ENCODE data around the gene RTKN2.
"Not testable (repeated sequence)": the region's sequence is repeated elsewhere in the genome, so short reads cannot be mapped to it uniquely, and the experiment has no call there.

RTKN2 gene

DNA sequence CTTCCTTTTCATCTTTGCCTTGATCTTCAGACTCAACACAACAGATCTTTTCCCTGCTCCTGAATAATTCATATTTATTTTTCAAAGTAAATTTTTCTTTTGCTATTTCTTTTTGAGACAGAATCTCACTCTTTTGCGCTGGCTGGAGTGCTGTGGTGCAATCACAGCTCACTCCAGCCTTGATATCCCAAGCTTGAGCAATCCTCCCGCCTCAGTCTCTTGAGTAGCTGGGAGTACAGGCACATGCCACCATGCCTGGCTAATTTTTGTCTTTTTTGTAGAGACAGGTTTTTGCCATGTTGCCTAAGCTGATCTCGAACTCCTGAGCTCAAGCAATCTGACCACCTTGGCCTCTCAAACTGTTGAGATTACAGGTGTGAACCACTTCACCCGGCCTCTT lies 9.2 kb downstream of the RTKN2 start:
- no peak for DNase-seq

DNA sequence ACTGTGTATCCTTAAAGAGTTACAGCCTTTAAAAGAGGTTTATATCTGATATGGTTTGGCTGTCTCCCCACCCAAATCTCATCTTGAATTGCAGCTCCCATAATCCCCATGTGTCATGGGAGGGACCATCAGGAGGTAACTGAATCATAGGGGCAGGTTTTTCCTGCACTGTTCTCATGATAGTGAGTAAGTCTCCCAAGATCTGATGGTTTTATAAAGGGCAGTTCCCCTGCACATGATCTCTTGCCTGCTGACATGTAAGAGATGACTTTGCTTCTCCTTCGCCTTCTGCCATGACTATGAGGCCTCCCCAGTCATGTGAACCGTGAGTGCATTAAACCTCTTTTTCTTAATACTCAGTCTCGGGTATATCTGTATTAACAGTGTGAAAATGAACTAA lies 9.7 kb downstream of the RTKN2 start:
- DNase-seq, result no peak

DNA sequence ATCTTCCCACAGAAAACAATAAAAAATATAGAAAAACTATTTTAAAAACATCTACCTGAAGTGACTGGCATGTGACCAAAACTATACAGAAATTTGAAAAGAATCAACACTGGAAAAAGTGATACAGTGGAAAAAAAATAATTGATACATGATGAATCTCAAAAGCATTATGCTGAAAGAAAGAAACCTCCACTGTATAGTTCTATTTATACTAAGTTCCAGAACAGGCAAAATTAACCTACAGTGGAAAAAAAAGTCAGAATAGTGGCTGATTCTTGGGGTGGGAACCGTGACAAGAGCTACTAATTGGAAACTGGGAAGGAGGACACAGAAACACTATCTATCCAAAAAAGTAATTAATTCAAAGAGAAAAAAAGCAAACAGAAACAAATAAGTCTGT lies 14.9 kb downstream of the RTKN2 start:
- no peak for DNase-seq

DNA sequence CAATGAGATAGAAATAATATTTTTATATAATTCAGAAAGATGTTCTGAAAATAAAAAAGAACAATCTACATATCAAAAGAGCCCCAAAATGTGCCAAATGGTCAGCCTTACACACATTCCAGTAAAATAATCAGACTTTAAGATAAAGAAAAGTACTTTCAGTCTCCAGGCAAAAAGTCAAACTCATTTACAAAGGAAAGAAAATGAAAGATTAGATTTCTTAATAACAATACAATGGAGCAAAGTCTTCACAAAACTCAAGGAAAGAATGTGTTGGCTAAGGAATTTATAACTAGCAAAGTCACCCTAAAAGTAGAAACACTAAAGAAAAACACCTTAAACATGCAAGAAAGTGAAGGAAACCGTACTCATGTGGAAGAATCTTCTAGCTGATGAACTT lies 16.6 kb downstream of the RTKN2 start:
- no peak for DNase-seq

DNA sequence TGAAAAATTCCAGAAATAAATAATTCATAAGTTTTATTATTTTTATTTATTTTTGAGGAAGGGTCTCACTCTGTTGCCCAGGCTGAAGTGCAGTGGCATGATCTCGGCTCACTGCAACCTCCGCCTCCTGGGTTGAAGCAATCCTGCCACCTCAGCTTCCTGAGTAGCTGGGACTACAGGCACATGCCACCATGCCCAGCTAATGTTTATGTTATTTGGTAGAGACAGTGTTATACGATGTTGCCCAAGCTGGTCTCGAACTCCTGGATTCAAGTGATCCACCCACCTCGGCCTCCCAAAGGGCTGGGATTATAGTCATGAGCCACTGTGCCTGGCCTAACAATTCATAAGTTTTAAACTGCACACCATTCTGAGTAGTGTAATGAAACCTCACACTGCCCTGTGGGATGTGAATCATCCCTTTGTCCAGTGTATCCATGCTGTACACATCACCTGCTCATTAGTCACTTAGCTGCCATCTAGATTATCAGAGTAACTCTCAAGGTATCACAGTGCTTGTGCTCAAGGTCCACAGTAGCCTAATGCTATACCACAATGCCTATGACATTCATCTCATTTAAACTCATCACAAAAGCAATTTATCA lies 17.9 kb downstream of the RTKN2 start:
- no peak for DNase-seq

DNA sequence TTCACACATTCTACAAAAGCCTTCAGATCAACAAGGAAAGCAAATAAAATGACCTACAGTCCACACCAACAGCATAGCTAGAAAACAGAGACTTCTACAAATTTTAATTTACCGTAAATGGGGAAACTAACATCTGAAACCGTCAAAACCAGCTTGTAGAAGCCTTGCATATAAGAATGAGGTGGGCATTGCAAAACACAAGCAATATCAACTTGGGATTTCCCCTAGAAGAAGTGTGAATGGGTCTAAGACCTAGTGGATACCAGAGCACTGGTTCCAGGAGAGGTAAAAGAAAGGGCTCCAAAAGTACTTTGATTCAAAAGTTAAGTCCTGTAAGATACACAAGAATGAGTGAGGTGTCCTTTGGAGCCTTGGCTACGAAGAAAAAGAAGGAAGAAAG lies 18.7 kb downstream of the RTKN2 start:
- DNase-seq, result no peak

DNA sequence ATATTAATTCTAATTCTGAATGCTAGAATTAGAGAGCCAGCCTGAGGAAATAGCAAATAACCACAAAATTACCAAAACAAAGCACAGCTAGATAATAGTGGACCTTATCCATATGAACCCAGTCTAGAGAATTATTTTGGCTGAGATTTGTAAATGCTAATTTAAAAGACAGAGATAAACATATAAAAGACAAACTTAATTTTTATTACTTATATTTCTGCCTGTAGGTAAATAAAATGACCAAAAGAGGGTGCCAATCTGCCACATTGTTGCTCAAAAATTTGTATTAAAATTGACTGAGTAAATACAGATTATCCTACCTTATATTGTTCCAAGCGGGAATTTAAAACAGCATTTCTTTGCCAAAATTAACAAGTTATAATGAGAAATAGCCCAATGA lies 20.2 kb downstream of the RTKN2 start:
- DNase-seq, result peak; percentile 4

DNA sequence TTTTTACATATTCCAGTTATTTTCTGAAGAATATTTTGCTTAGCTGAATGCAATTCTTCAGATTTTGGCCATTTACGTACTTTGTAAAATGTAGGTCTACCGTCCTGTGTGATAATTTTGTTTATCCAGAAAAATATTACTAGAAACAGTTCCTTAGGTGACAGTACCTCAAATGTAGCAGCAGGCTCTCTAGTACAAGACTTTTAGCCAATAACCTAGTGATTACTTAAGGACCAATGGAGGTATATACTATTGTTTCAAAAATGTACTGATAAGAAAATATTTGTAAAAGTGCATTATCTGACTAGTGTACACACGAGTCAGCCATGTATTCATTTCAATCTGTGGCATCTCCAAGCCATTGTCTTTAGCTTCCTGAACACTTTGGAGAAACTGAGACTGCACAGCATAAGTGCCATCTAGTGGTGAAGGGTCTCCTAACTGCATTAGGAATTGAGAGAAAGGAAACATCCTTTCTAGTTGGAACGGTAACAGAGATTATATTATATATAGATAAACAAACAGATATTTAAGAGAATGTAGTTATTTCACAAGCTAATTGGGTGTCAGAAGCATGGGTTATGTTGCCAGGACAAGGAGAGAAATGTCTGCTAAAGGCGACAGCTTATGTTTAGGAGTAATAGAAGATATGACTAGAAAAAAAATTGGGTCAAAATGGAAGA lies 23.7 kb downstream of the RTKN2 start:
- peak; percentile 57 for DNase-seq

DNA sequence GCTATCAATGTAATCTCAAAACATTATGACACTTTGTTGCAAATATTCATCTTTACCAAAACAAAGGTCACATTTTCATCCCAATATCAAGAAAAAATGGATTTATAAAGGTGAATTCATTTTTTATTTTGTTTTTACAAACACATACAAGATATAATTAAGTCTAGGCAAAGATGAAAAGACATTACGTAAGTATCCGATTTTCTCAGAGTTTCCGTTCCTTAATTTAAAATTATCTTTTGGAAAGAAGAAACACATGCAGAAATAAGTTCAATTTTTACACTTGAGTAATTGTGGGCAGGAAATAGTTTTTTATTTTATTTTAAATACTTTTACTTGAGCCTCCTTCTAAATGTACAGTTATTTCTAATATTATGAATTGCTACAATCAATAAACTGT lies 24.6 kb downstream of the RTKN2 start:
- DNase-seq, result no peak

DNA sequence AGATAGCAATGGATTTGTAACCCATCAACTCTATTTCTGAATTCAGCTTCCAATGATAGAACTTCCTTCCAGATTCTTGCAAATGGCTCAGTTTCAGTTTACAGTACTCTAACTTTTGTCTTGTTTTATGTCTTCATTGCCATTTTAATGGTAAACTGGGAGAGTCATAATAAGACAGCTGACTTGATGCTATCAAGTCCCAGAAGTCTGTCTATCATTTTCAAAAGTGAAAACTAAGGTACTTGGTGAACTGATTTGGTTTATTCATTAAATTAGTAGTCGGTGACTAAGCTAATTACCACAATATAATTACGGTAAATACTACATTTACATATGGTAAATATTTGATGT lies 25.0 kb downstream of the RTKN2 start:
- no peak for DNase-seq

DNA sequence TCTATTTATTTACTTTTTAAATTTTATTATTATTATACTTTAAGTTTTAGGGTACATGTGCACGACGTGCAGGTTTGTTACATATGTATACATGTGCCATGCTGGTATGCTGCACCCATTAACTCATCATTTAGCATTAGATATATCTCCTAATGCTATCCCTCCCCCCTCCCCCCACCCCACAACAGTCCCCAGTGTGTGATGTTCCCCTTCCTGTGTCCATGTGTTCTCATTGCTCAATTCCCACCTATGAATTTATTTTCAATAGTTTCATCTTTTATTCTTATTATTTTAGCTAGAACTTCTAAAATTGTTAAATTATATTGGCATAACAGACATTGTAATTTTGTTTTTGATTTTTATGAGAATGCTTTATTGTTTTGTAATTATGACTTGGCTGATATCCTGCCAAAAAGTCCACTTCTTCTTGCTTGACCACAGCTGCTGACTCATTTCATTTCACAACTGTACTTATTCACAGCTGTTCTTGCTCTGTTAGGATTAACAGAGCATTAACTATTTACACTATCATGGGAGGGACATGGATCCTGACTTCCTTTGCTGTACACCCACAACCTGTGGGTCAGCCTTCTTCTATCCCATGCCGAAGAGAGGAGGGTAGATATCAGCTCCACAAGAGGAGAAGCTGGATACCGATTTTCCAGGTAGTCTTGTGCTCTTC lies 25.5 kb downstream of the RTKN2 start:
- DNase-seq, result peak; percentile 63

DNA sequence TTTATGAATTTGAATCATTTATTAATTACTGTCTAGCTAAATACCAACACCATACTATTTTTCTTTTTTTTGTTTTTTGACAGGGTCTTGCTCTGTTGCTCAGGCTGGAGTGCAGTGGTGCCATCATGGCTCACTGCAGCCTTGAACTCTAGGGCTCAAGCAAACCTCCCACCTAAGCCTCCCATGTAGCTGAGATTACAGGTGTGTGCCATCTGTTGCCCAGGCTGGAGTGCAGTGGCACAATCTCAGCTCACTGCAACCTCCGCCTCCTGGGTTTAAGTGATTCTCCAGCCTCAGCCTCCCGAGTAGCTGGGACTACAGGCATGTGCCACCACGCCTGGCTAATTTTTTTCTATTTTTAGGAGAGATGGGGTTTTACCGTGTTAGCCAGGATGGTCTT lies 27.1 kb downstream of the RTKN2 start:
- DNase-seq, result not testable (repeated sequence)

DNA sequence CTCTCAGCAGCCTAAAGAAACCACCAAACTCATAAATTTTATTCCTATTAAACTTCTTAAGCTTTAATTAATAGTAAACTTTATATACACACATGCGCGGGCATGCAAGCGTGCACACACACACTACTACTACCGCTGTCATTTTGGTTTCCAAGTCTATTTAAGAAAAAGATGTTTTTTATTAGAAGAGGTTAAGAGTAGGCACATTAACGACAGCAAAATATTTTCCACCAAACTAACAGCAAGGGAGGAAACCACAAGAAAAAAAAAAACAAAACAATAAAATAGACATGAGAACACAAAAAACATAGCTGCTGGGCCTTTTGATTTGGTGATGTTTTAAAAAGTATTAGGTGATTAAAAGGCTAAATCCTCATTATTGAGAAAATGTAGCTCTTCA lies 28.6 kb downstream of the RTKN2 start:
- no peak for DNase-seq

DNA sequence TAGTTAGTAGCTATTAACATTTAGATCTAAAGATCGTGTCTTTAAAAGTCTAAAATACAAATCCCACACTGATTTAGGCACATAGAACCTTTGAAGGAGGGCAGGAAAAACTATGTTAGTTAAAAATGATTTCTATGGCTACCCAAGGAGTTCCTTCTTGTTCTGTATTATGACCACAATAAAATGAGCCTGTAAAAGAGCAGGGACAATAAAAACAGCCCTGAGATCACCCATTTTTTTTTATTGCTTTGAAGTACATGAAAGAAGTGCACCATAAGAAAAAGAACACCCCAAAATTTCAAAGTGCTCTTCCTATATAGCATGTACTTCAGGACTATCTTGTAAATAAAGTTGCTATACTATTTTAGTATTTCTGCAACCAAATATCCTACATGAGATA lies 29.8 kb downstream of the RTKN2 start:
- no peak for DNase-seq

DNA sequence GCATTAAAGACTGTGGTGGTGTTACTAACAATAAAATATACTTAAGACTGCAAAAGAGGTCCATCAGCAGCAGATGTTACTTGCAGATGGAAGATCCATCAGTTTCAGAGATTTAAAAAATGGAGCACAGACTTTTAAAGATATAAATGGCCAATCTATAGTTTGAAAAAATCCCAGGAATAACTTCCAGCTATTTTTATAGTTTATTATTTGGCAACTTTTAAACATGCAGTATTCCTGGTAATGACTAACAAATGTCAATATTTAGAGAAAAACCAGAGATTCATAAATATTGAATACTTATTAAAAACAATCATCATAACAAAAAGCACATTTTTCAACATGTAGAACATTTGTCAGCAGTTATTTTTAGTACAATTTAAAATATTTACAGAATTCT lies 30.7 kb downstream of the RTKN2 start:
- no peak for DNase-seq

DNA sequence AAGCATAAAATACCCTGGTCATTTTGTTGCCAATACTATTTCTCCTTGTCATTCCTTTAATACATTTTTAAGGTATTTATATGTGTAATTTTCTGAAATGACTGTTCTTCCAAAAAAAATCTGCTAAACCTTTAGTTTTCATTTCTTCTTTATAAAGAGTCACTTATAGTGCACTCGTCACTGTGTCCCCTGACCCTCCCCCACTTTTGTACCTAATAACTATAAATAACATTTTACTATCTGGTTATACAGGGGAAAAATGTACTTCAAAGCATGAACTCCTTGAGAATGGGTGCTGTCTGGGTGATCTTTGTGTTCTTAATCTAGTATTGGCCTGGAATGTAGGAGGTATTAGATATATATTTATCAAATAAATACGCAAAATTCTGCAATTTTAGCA lies 31.1 kb downstream of the RTKN2 start:
- no peak for DNase-seq

DNA sequence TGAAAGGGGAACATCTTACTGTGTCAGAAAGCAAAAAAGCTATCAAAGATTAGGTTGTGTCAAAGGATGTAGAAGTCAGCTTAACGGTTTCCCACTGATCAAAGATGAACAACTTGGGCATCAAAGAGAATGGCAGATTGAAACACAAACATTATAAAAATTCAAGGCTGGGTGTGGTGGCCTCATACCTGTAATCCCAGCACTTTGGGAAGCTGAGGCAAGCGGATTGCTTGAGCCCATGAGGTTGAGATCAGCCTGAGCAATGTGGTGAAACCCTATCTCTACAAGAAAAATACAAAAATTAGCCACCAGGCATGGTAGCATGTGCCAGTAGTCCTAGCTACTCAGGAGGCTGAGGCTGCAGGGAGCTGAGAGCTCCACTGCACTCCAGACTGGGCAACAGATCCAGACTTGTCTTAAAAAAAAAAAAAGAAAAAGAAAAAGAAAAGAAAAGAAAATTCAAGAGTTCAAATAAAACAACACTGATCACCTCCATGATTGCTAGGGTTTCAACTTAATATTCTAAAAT lies 34.5 kb downstream of the RTKN2 start:
- no peak for DNase-seq

DNA sequence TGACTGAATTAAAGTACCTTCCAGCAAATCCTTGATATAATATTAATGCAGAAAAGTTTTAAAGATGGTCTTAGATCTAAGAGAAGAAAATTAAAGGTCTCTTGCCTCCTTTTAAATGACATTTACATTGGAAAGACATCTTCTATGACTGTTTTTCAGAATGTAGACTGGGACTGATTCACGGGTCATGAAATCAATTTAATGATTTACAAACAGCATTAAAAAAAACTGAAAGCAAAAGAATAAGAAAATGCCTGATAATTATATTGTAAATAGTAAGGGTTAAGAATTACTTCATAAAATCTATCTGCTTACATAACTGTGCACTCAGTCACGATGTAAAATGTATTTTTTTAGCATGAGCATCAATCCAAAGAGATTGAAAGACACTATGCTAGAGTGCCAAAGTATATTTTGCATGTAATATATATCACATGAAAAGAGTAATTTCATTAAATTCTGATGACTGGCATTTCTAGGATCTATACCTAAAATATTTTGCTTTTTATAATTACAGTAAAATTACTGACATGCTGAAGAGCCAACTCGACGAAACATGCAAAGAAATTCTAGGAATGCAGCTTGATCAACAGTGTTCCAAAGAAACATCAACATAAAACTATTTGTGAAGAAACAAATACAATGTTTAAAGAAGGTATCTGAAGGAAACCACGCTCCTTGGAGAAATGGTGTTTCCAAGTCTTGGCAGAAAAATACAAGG lies 35.1 kb downstream of the RTKN2 start:
- no peak for DNase-seq

DNA sequence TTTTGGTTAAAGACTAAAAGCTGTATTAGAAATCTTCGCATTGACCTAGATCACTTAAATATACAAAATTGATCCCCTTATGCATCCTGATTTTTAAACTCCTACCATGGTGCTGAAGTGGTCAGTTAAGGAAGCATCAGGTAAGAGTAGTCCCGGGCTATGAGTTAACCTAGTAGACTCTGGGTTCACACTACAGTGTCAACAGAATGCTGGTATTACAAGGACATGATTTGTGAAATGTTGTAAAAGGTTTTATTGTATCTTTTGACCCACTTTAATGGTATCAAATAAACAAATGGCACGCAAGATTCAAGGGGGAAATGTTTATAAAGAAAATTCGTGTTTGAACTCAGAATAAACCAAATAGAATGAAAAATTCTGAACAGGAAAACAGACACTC lies 36.8 kb downstream of the RTKN2 start:
- no peak for DNase-seq

DNA sequence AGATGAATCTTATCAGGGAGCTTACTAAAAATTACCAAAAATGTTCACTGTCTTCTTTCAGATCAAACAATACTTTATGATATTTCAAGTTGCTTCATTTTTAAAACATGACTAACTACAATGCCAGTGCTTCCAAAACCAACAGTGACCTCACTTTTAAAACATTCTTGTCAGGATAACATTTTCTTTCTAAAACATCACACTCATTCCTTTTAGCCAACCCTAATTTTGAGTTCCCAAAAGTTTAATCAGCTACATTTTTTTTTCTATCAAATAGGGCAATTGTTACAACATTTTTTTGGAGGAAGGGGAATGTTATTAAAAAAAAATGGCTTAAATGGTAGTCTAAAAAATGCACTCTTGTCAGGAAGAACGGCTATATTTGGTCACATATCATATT lies 37.3 kb downstream of the RTKN2 start:
- no peak for DNase-seq

DNA sequence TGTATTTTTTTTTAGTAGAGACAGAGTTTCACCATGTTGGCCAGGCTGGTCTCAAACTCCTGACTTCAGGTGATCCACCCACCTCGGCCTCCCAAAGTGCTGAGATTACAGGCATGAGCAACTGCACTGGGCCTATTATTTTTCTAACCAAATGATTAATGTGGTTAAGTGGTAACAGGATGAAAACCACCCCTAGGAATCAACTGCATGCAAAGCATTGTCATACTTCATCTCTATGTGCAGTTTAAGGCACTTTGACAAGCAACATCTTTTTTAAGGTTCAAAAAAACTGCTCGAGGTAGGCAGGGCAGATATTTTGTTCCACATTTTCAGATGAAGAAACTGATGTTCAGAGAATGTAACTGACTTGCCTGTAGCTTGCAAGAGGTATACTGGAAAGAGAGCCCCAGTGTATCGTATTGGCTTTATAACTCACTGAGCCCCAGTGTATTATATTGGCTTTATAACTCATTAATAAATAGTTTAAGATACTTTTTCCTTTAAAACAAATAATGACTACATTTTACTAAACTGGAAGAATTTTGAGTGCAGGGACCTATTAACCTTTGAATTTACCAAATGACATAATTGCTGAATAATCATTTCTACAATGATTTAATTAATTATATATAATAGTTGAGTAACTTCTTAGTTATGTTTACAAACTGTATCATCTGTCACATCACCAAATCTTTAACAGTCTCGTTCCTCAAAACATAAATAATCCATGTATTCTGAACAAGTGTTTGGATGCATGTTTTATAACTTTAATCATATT lies 38.1 kb downstream of the RTKN2 start:
- no peak for DNase-seq

DNA sequence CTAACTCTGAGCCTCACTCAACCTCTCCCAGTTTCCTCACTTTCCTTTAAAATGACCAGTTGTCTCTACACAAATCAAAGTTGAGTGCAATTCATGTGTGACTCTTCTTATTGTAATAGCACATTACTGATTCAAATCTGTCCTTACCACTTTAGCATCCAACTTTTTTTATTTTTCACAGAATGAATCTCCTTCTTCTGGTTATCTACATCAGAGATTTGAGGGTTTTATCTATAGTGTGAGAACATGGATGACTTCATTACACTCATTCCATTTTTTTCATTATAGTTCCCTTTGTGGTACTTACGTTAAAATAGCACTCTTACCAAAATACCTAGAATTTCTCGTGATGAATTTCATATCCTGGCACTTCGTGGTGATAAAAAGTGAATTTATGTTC lies 43.3 kb downstream of the RTKN2 start:
- DNase-seq, result no peak

DNA sequence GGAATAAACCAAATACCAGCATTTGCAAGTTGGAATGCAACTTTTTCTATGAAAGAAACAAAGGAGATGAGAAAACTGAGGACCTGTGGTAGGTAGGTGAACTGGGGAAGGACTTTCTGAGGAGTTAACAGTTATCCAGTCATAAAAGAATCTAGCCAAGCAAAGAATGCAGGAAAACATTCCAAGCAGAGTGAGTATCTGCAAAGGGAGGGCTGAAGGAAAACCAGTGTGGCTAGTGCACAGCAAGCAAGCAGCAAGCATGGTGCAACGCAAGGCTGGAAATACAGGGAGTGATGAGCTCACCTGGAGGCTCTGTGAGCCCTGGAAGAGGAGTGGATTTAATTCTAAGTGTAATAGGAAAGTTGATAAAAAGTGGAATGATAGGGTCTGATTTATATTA lies 44.0 kb downstream of the RTKN2 start:
- no peak for DNase-seq
